Neural crest cell (in vitro differentiated cells): Measurements from ENCODE around the gene RIPPLY2. TPM values are rescaled to one million over a fixed set of nuclear protein-coding genes. Genes with fewer than 3 reads are reported as not detected.
"Not testable (repeated sequence)": the region's sequence is repeated elsewhere in the genome, so short reads cannot be mapped to it uniquely, and the experiment has no call there.

Experiments
- DNase-seq: peaks from one replicate; pipeline ENCODE4 v3.0.0; 2021; ENCODE audit warnings: low read depth, mixed read lengths, low spot score
- H3K27ac Mint-ChIP-seq: one replicate; pipeline ENCODE4 v1.8.0; 2021; ENCODE audit warnings: mild to moderate bottlenecking, mixed read lengths; ENCODE audit not compliant: unreplicated experiment
- H3K27me3 Mint-ChIP-seq: 2 replicates; pipeline ENCODE4 v1.8.0; 2021; ENCODE audit warnings: low read depth, mild to moderate bottlenecking, mixed read lengths
- H3K36me3 Mint-ChIP-seq: 2 replicates; pipeline ENCODE4 v1.8.0; 2021; ENCODE audit warnings: low read depth, mild to moderate bottlenecking, mixed read lengths
- H3K4me1 Mint-ChIP-seq: 2 replicates; pipeline ENCODE4 v1.8.0; 2021; ENCODE audit warnings: mixed read lengths
- H3K4me3 Mint-ChIP-seq: one replicate; pipeline ENCODE4 v1.8.0; 2021; ENCODE audit warnings: mild to moderate bottlenecking, mixed read lengths
- H3K9me3 Mint-ChIP-seq: 2 replicates; pipeline ENCODE4 v1.8.0; 2021; ENCODE audit warnings: mixed read lengths
- CTCF ChIP-seq: fragments of 200-600 bp; sonication (generic); conservative IDR thresholded peaks from 2 replicates; pipeline ENCODE4 v1.5.0; 2021; ENCODE audit warnings: antibody characterized with exemption, mild to moderate bottlenecking
- total RNA-seq: library from RNA; stranded (reverse); gene quantifications from 2 replicates; pipeline ENCODE4 v1.2.1, GENCODE V29; 2021

RIPPLY2 gene
- total RNA-seq, 1 donor from 2014 or later, result 0.72 TPM

GRCh38 chr6:83891586-83891985 lies 38.4 kb downstream of the RIPPLY2 start:
- H3K4me1 Mint-ChIP-seq, result no peaks in the 10 kb centered on the region
- no peak for DNase-seq
- TF ChIP-seq CTCF, result no peak
- H3K36me3 Mint-ChIP-seq, result no peaks in the 10 kb centered on the region
- no peak overlapping the region for H3K4me3 Mint-ChIP-seq
- no peaks in the 10 kb centered on the region for H3K27me3 Mint-ChIP-seq
- H3K27ac Mint-ChIP-seq, result no peak overlapping the region
- no peaks in the 10 kb centered on the region for H3K9me3 Mint-ChIP-seq

GRCh38 chr6:83893024-83893423 lies 39.9 kb downstream of the RIPPLY2 start:
- Mint-ChIP-seq H3K27me3 (no peaks in the 10 kb centered on the region), H3K27ac (no peak overlapping the region), H3K9me3 (no peaks in the 10 kb centered on the region), H3K36me3 (peaks cover 6% of the 10 kb centered on the region), H3K4me1 (no peaks in the 10 kb centered on the region), H3K4me3 (no peak overlapping the region)
- TF ChIP-seq CTCF, result no peak
- DNase-seq, result no peak

DNA sequence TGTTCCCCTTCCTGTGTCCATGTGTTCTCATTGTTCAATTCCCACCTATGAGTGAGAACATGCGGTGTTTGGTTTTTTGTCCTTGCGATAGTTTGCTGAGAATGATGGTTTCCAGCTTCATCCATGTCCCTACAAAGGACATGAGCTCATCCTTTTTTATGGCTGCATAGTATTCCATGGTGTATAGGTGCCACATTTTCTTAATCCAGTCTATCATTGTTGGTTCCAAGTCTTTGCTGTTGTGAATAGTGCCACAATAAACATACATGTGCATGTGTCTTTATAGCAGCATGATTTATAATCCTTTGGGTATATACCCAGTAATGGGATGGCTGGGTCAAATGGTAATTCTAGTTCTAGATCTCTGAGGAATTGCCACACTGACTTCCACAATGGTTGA lies 43.9 kb downstream of the RIPPLY2 start:
- not testable (repeated sequence) for H3K27ac Mint-ChIP-seq, H3K27me3 Mint-ChIP-seq, H3K9me3 Mint-ChIP-seq, H3K4me3 Mint-ChIP-seq, H3K4me1 Mint-ChIP-seq, DNase-seq
- peaks cover 17% of the 10 kb centered on the region for H3K36me3 Mint-ChIP-seq

DNA sequence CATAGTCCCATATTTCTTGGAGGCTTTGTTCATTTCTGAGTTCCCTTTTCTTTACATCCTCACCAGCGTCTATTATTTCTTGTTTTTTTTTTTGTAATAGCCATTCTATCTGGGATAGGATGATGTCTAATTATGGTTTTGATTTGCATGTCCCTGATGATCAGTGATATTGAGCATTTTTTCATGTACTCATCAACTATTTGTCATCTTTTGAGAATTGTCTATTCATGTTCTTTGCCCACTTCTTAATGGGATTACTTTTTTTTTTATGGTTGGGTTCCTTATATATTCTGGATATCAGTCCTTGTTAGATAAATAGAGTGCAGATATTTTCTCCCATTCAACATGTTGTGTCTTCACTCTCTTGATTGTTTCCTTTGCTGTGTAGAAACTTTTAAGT lies 48.5 kb downstream of the RIPPLY2 start:
- DNase-seq, result no peak
- H3K9me3 Mint-ChIP-seq, result peaks cover 20% of the 10 kb centered on the region
- H3K27ac Mint-ChIP-seq, result no peak overlapping the region
- peaks cover 33% of the 10 kb centered on the region for H3K36me3 Mint-ChIP-seq
- no peak for TF ChIP-seq CTCF
- H3K4me3 Mint-ChIP-seq, result no peak overlapping the region
- no peaks in the 10 kb centered on the region for H3K27me3 Mint-ChIP-seq
- H3K4me1 Mint-ChIP-seq, result no peaks in the 10 kb centered on the region

DNA sequence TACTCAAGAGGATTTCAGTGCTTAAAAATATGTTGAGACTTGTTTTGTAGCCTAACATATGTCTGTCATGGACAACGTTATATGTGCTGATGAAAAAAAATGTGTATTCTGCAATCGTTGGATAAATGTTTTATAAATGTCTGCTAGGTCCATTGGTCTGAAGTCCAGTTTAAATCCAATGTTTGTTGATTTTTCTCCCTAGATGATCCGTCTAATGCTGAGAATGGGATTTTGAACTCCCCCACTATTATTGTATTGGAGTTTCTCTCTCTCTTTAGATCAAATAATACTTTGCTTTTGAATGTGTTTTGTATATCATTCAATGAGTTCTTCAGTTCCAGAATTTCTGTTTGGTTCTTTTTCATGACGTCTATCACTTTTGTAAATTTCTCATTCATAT lies 51.2 kb downstream of the RIPPLY2 start:
- Mint-ChIP-seq H3K36me3 (peaks cover 26% of the 10 kb centered on the region), H3K27me3 (no peaks in the 10 kb centered on the region), H3K9me3 (peaks cover 23% of the 10 kb centered on the region), H3K27ac (no peak overlapping the region), H3K4me3 (no peak overlapping the region), H3K4me1 (no peaks in the 10 kb centered on the region)
- TF ChIP-seq CTCF, result no peak
- no peak for DNase-seq

GRCh38 chr6:83905648-83906047 lies 52.5 kb downstream of the RIPPLY2 start:
- H3K27ac Mint-ChIP-seq, result no peak overlapping the region
- no peaks in the 10 kb centered on the region for H3K27me3 Mint-ChIP-seq
- peaks cover 19% of the 10 kb centered on the region for H3K9me3 Mint-ChIP-seq

More at GRCh38 chr6:83905648-83906047, 52.5 kb downstream of the RIPPLY2 start:
- Mint-ChIP-seq H3K4me1 (no peaks in the 10 kb centered on the region), H3K36me3 (peaks cover 20% of the 10 kb centered on the region), H3K4me3 (no peak overlapping the region)
- DNase-seq, result no peak
- no peak for TF ChIP-seq CTCF

Other genes with a start within 250 kb of the RIPPLY2 start
- 8.1 and 8.7 TPM in 2 replicates for gene SNAP91, start 144.3 kb upstream of the RIPPLY2 start, total RNA-seq
- gene CYB5R4, start 6.3 kb downstream of the RIPPLY2 start, total RNA-seq, result 14.6 and 17.3 TPM in 2 replicates
- 0.93 and 1.4 TPM in 2 replicates for gene MRAP2, start 180.4 kb downstream of the RIPPLY2 start, total RNA-seq